B cell (primary cell): ENCODE results near the gene UNC119B. TPM values are rescaled to one million over a fixed set of nuclear protein-coding genes. Genes with fewer than 3 reads are reported as not detected.

ENCODE experiments used
- ATAC-seq: fragments of 200-7000 bp; cut with Tn5 transposase; one replicate; pipeline ENCODE4 v1.10.0; 2021; ENCODE audit warnings: low read depth, mild to moderate bottlenecking, moderate number of reproducible peaks, moderate library complexity
- CTCF ChIA-PET: fragments of 350-600 bp; sonication (Branson Sonifier 250); formaldehyde crosslinking; loops from one replicate; lab custom pipeline; 2021; ENCODE audit warnings: antibody characterized with exemption, inconsistent platforms; lab: Charles Lee
- POLR2A ChIA-PET: fragments of 350-600 bp; sonication (Branson Sonifier 250); formaldehyde crosslinking; loops from one replicate; lab custom pipeline; 2021; ENCODE audit warnings: antibody characterized with exemption; lab: Charles Lee
- DNase-seq: peaks from one replicate; pipeline ENCODE4 v3.0.0; 2013
- H2AFZ ChIP-seq: 2 replicates; pipeline ENCODE4 v1.6.1; 2012; ENCODE audit warnings: mild to moderate bottlenecking, low read depth, low read length; ENCODE audit not compliant: insufficient read depth, poor library complexity, severe bottlenecking
- H3K27ac ChIP-seq, 2 donors: 1 replicate in 1 of 2; 2 replicates in 1 of 2; pipeline ENCODE4 v1.5.1; 2012 to 2013; ENCODE audit warnings: low read length in 2 of 2, mild to moderate bottlenecking in 2 of 2, moderate library complexity in 1 of 2
- H3K27me3 ChIP-seq, 4 experiments: fragments of 200-600 bp in 1 of 4; sonication (generic) in 1 of 4; replicated peaks in 1 of 4; 1 replicate in 2 of 4; 2 replicates in 2 of 4; pipeline versions ENCODE4 v1.6.1 to v1.7.0; 2013 to 2016; ENCODE audit warnings: low read length in 3 of 4, mild to moderate bottlenecking in 2 of 4, mixed read lengths in 1 of 4, moderate library complexity in 1 of 4; ENCODE audit not compliant: insufficient read depth in 4 of 4, control insufficient read depth in 3 of 4; ENCODE audit errors: control extremely low read depth in 1 of 4
- H3K36me3 ChIP-seq, 2 experiments: replicated peaks in 1 of 2; 1 replicate in 1 of 2; 2 replicates in 1 of 2; pipeline versions ENCODE4 v1.6.1 to v1.7.1; 2013; ENCODE audit warnings: low read length in 1 of 2; ENCODE audit not compliant: insufficient read depth in 2 of 2, control insufficient read depth in 1 of 2; ENCODE audit errors: control extremely low read depth in 1 of 2, extremely low read depth in 1 of 2
- H3K4me1 ChIP-seq, 2 donors: fragments of 200-600 bp in 1 of 2; sonication (generic) in 1 of 2; 1 replicate in 1 of 2; 2 replicates in 1 of 2; pipeline versions ENCODE4 v1.5.1 to v1.6.1; 2013 to 2017; ENCODE audit warnings: low read length in 2 of 2; ENCODE audit not compliant: control insufficient read depth in 2 of 2, insufficient read depth in 2 of 2
- H3K4me2 ChIP-seq: replicated peaks from 2 replicates; pipeline ENCODE3; 2012; ENCODE audit warnings: mild to moderate bottlenecking, low read depth, low read length; ENCODE audit not compliant: poor library complexity, severe bottlenecking
- H3K4me3 ChIP-seq, 5 experiments: fragments of 200-600 bp in 1 of 5; sonication (generic) in 1 of 5; 1 replicate in 3 of 5; 2 replicates in 2 of 5; pipeline versions ENCODE4 v1.5.1 to v1.7.0; 2011 to 2016; ENCODE audit warnings: low read length in 4 of 5, mild to moderate bottlenecking in 4 of 5, low read depth in 2 of 5, control low read depth in 1 of 5, moderate library complexity in 1 of 5; ENCODE audit not compliant: insufficient read depth in 1 of 5; ENCODE audit errors: control extremely low read depth in 1 of 5, extremely low read depth in 1 of 5
- H3K79me2 ChIP-seq: fragments of 200-600 bp; sonication (generic); one replicate; pipeline ENCODE4 v1.6.0; 2016; ENCODE audit warnings: low read length; ENCODE audit not compliant: control insufficient read depth, insufficient read depth
- H3K9ac ChIP-seq: fragments of 200-600 bp; sonication (generic); 2 replicates; pipeline ENCODE4 v1.6.1; 2017; ENCODE audit warnings: mild to moderate bottlenecking, low read length, moderate library complexity
- H3K9me3 ChIP-seq, 3 donors: one replicate each; pipeline versions ENCODE4 v1.6.1 to v1.7.1; 2013; ENCODE audit warnings: low read length in 2 of 3; ENCODE audit not compliant: control insufficient read depth in 2 of 3, insufficient read depth in 1 of 3; ENCODE audit errors: control extremely low read depth in 1 of 3
- H4K20me1 ChIP-seq: 2 replicates; pipeline ENCODE4 v1.6.0; 2012; ENCODE audit warnings: mild to moderate bottlenecking, low read length; ENCODE audit not compliant: insufficient read depth, control insufficient read depth, poor library complexity, severe bottlenecking
- H3K27ac Mint-ChIP-seq: one replicate; pipeline ENCODE4 v1.8.0; 2021; ENCODE audit warnings: mixed read lengths
- H3K27me3 Mint-ChIP-seq: one replicate; pipeline ENCODE4 v1.8.0; 2021; ENCODE audit warnings: mixed read lengths
- H3K4me1 Mint-ChIP-seq: one replicate; pipeline ENCODE4 v1.8.0; 2021; ENCODE audit warnings: mixed read lengths
- H3K4me3 Mint-ChIP-seq: one replicate; pipeline ENCODE4 v1.8.0; 2021; ENCODE audit warnings: mixed read lengths
- H3K9me3 Mint-ChIP-seq: one replicate; pipeline ENCODE4 v1.8.0; 2022; ENCODE audit warnings: mixed read lengths; ENCODE audit not compliant: insufficient read depth
- CTCF ChIP-seq: fragments of 200-600 bp; IDR thresholded peaks from one replicate; pipeline ENCODE4 v1.8.0; 2022; ENCODE audit warnings: antibody characterized with exemption, mild to moderate bottlenecking
- EZH2 ChIP-seq: IDR thresholded peaks from 2 replicates; pipeline ENCODE4 v1.6.1; 2012; ENCODE audit warnings: borderline replicate concordance, low read depth, mild to moderate bottlenecking, moderate library complexity, low read length; ENCODE audit not compliant: insufficient read depth, poor library complexity, severe bottlenecking
- WGBS: methylation state at CpG from one replicate; pipeline ENCODE4 v1.1.5; 2013; ENCODE audit warnings: missing lambda C conversion rate; ENCODE audit not compliant: insufficient coverage; 5-methylcytosine and 5-hydroxymethylcytosine counted together
- intact Hi-C: fragments of 100-400 bp; cut with micrococcal nuclease; formaldehyde crosslinking; loops from one replicate; pipeline ENCODE4 v1.10.0; 2022
- polyA plus RNA-seq: library from polyadenylated mRNA; depleted of rRNA; stranded (reverse); fragments of >200 nt; gene quantifications from 2 replicates; pipeline ENCODE4 v1.2.3, GENCODE V29; 2012
- total RNA-seq, 2 donors: library from RNA; stranded (reverse); fragments of 120-200 nt in 1 of 2; gene quantifications; 1 replicate in 1 of 2; 2 replicates in 1 of 2; pipeline versions ENCODE4 v1.2.3 to v1.2.4, GENCODE V29; 2013 to 2022

The UNC119B gene
- total and polyA plus RNA-seq, 2 donors (not counting 1 experiment from before 2014, with no cell fraction given) = 7.2 to 22.7 TPM

GRCh38 chr12:120739031-120739762, 28.9 kb downstream of the UNC119B start:
- WGBS = 94% methylated on average over 36 of the region's 38 CpGs
- H3K4me2 ChIP-seq = no peak overlapping the region
- peaks cover 0 to 3% of the 10 kb centered on the region in 2 experiments for H3K36me3 ChIP-seq
- H2AFZ ChIP-seq = no peak overlapping the region
- ChIA-PET CTCF (no interaction called here), POLR2A (no interaction called here)
- no peaks in the 10 kb centered on the region for H3K27me3 ChIP-seq
- no peaks in the 10 kb centered on the region for H3K4me1 Mint-ChIP-seq
- H3K9ac ChIP-seq = no peak overlapping the region
- H3K79me2 ChIP-seq = no peaks in the 10 kb centered on the region
- no peak overlapping the region for H3K27ac ChIP-seq
- H4K20me1 ChIP-seq = no peaks in the 10 kb centered on the region
- TF ChIP-seq EZH2 = no peak
- TF ChIP-seq CTCF = no peak
- DNase-seq (no peak), ATAC-seq (no peak)
- no peak overlapping the region for H3K4me3 Mint-ChIP-seq
- H3K4me1 ChIP-seq = no peaks in the 10 kb centered on the region
- intact Hi-C loops = no loop called here
- H3K27ac Mint-ChIP-seq = no peak overlapping the region
- no peak overlapping the region for H3K4me3 ChIP-seq
- no peaks in the 10 kb centered on the region for H3K9me3 ChIP-seq
- H3K27me3 Mint-ChIP-seq = no peaks in the 10 kb centered on the region
- H3K9me3 Mint-ChIP-seq = no peaks in the 10 kb centered on the region

GRCh38 chr12:120739821-120740613, 29.8 kb downstream of the UNC119B start:
- H3K4me1 ChIP-seq = no peaks in the 10 kb centered on the region
- no peaks in the 10 kb centered on the region for H4K20me1 ChIP-seq
- H3K9me3 ChIP-seq = no peaks in the 10 kb centered on the region
- intact Hi-C loops = no loop called here
- H2AFZ ChIP-seq = no peak overlapping the region
- Mint-ChIP-seq H3K4me1 (no peaks in the 10 kb centered on the region), H3K27ac (no peak overlapping the region), H3K27me3 (no peaks in the 10 kb centered on the region), H3K4me3 (no peak overlapping the region), H3K9me3 (no peaks in the 10 kb centered on the region)
- H3K4me3 ChIP-seq = no peak overlapping the region
- 93% methylated on average over 15 of the region's 16 CpGs for whole genome bisulfite sequencing
- TF ChIP-seq EZH2 (no peak), CTCF (no peak)
- ChIA-PET CTCF (no interaction called here), POLR2A (no interaction called here)
- ATAC-seq = no peak
- no peak overlapping the region for H3K9ac ChIP-seq
- H3K27ac ChIP-seq = no peak overlapping the region
- no peak overlapping the region for H3K4me2 ChIP-seq
- peaks cover 0 to 3% of the 10 kb centered on the region in 2 experiments for H3K36me3 ChIP-seq
- no peaks in the 10 kb centered on the region for H3K27me3 ChIP-seq
- no peaks in the 10 kb centered on the region for H3K79me2 ChIP-seq
- no peak for DNase-seq
